GM12892 (cell line): ENCODE data around the gene VPS4B.

Source experiments
- POLR2A ChIP-seq: IDR thresholded peaks from 2 replicates; pipeline ENCODE4 v1.6.1; 2011; ENCODE audit warnings: low read depth, low read length, control low read depth
- POLR2AphosphoS5 ChIP-seq: IDR thresholded peaks from 2 replicates; pipeline ENCODE4 v1.6.1; 2011; ENCODE audit warnings: low read depth, low read length, control low read depth
- TAF1 ChIP-seq: IDR thresholded peaks from 2 replicates; pipeline ENCODE4 v1.6.1; 2011; ENCODE audit warnings: low read depth, mild to moderate bottlenecking, control low read depth, low read length, borderline replicate concordance

DNA sequence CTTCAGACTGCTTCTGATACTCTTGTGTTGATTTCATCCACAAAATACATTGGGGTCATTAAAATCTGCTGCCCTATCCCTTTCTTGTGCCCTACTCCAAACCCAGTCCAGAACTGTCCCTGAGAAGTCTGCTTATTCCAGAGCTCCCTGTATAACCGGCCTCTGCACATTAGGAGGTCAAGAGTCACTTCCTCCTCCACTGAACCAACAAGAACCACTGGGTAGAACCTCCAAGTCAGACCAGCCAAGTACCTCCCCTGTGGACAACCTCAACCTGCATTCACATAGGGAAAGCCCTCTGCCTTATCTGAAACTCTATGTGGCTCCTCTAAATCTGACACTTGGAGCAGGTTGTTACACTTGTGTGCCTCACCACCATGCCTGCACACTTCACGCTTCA lies 77.4 kb downstream of the VPS4B start:
- no peak for TF ChIP-seq POLR2A
- no peak for TF ChIP-seq POLR2AphosphoS5
- TF ChIP-seq TAF1: no peak
